ENCODE results near the gene TNNT1. TPM values are rescaled to one million over a fixed set of nuclear protein-coding genes. Genes with fewer than 3 reads are reported as not detected.

The TNNT1 gene
- total RNA-seq, 1 donor from 2014 or later: 2.8 TPM

DNA sequence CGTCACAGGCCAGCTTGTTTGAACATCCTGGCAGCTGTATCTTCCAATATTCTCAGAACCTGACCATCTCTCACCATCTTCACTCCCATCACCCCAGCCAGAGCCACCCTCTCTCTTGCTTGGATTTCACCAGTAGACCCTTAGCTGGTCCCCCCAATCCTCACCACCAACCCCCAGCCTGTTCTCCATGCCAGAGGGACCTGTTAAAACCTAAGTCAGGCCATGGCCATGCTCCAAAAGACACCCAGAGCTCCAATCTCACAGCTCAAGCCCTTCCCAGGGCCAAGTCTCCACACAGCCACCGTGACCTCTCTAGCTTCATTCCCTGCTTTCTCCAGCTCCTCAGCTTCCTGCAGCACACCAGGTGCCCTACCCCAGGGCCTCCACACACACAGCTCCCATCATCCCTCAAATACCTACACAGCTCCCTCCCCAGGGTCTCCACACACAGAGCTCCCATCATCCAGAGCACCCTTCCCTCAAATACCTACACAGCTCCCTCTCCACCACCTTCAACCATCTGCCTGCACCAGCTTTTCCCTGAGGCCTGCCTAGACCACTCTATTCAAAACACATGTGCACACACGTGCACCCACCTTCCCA, 59.6 kb downstream of the TNNT1 start:
- TF ChIP-seq, protein P1, sequence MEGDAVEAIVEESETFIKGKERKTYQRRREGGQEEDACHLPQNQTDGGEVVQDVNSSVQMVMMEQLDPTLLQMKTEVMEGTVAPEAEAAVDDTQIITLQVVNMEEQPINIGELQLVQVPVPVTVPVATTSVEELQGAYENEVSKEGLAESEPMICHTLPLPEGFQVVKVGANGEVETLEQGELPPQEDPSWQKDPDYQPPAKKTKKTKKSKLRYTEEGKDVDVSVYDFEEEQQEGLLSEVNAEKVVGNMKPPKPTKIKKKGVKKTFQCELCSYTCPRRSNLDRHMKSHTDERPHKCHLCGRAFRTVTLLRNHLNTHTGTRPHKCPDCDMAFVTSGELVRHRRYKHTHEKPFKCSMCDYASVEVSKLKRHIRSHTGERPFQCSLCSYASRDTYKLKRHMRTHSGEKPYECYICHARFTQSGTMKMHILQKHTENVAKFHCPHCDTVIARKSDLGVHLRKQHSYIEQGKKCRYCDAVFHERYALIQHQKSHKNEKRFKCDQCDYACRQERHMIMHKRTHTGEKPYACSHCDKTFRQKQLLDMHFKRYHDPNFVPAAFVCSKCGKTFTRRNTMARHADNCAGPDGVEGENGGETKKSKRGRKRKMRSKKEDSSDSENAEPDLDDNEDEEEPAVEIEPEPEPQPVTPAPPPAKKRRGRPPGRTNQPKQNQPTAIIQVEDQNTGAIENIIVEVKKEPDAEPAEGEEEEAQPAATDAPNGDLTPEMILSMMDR (IDR thresholded peaks at IDR 0.05; ENCODE audit: unreplicated experiment): no peak
- Mint-ChIP-seq H3K36me3 (ENCODE audit: low read depth, unreplicated experiment) (peaks cover 20% of the 10 kb centered on the region), H3K4me3 (ENCODE audit: unreplicated experiment) (peak overlapping the region; percentile 61), H3K9me3 (ENCODE audit: unreplicated experiment) (no peaks in the 10 kb centered on the region), H3K4me1 (ENCODE audit: unreplicated experiment) (peaks cover 24% of the 10 kb centered on the region), H3K27ac (ENCODE audit: unreplicated experiment) (peak overlapping the region; percentile 15), H3K27me3 (ENCODE audit: unreplicated experiment) (peaks cover 29% of the 10 kb centered on the region)
- DNase-seq (ENCODE audit: low spot score): no peak

DNA sequence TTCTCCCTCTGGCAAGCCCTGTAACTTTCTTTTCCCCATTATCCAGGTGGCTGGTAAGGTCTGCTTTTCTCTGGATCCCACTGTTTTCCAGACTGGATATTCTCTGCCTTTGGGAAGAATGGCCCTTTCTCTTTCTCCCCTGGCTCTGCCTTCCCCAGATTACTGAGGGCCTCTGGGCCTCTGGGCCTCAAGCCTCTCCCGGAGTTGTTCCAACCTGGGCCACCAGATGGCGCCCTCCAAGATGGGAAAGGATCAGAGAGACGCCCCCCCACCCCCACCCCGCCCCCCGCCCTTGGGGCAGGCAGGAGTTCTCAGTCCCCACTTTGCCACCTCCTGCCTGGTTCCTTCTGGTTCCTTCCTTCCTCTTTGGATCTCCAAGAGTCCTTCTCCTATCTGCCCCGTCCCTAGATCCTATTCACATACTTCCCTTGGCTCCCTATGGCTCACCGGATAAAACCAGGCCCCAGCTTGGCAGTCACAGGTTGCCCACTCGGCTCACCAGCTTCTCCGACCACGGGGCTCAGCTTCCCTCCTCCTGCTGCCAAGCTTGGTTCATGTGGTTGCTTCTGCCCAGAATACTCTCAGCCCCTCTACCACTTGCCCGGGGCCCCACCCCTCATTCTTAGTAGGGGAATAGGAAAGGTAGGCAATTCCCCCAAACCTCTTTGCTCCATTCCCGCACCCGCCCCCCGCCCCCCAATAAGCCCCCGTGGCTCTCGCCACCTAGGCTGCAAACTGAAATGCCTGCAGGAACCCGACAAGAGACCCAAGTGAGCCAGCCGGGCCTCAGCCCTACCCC, 60.3 kb downstream of the TNNT1 start:
- Mint-ChIP-seq H3K27me3 (ENCODE audit: unreplicated experiment) (peaks cover 33% of the 10 kb centered on the region), H3K9me3 (ENCODE audit: unreplicated experiment) (no peaks in the 10 kb centered on the region), H3K4me3 (ENCODE audit: unreplicated experiment) (peak overlapping the region; percentile 93), H3K27ac (ENCODE audit: unreplicated experiment) (peak overlapping the region; percentile 80), H3K36me3 (ENCODE audit: low read depth, unreplicated experiment) (peaks cover 24% of the 10 kb centered on the region), H3K4me1 (ENCODE audit: unreplicated experiment) (peaks cover 24% of the 10 kb centered on the region)
- peak; percentile 92 for DNase-seq (ENCODE audit: low spot score)
- TF ChIP-seq, protein P1 (IDR thresholded peaks at IDR 0.05; ENCODE audit: unreplicated experiment): peak; percentile 86

DNA sequence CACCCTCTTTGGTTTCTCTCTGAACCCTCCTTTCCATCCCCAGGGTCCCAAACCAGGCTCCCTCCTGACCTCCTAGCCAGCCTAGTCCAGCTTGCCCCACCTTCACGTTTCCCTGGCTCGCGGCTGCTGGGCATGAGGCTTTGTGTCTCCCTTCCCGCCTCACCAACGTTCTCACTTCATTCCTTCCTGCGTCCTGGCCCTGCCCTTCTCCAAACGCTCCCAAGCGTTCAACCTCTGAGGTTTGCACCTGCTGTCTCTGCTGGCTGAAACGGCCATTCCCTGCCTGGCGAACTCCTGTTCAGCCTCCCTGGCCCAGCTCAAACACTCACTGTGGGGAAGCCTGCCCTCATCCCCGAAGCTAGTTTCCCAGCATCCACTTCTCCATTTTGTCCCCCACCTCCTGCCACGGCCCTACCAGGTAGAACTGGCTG, 61.0 kb downstream of the TNNT1 start:
- Mint-ChIP-seq H3K9me3 (ENCODE audit: unreplicated experiment) (no peaks in the 10 kb centered on the region), H3K4me1 (ENCODE audit: unreplicated experiment) (peaks cover 24% of the 10 kb centered on the region), H3K27me3 (ENCODE audit: unreplicated experiment) (peaks cover 36% of the 10 kb centered on the region), H3K27ac (ENCODE audit: unreplicated experiment) (peak overlapping the region; percentile 80), H3K4me3 (ENCODE audit: unreplicated experiment) (peak overlapping the region; percentile 93), H3K36me3 (ENCODE audit: low read depth, unreplicated experiment) (peaks cover 26% of the 10 kb centered on the region)
- TF ChIP-seq, protein P1 (IDR thresholded peaks at IDR 0.05; ENCODE audit: unreplicated experiment): no peak
- no peak for DNase-seq (ENCODE audit: low spot score)

DNA sequence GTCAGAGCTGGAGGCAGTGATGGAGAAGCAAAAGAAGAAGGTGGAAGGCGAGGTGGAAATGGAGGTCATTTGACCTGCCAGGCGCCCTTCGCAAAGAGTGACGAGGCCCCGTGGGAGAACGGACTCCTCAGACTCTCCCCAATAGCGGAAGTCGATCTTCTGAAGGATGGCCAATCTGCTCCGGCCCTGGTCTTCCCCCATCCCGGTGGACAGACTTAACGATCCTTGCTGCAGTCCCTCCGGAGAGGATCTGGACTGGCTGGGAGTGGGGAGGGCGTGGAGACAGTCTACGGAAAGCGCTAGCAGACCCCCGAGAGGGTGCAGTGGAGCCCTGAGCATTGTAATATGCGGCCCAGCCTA, 61.5 kb downstream of the TNNT1 start:
- peak overlapping the region; percentile 93 for H3K4me3 Mint-ChIP-seq (ENCODE audit: unreplicated experiment)
- H3K4me1 Mint-ChIP-seq (ENCODE audit: unreplicated experiment): peaks cover 24% of the 10 kb centered on the region

More for the DNA sequence above, 61.5 kb downstream of the TNNT1 start:
- Mint-ChIP-seq H3K27ac (ENCODE audit: unreplicated experiment) (peak overlapping the region; percentile 44), H3K27me3 (ENCODE audit: unreplicated experiment) (peaks cover 41% of the 10 kb centered on the region), H3K9me3 (ENCODE audit: unreplicated experiment) (no peaks in the 10 kb centered on the region), H3K36me3 (ENCODE audit: low read depth, unreplicated experiment) (peaks cover 31% of the 10 kb centered on the region)
- TF ChIP-seq, protein P1 (IDR thresholded peaks at IDR 0.05; ENCODE audit: unreplicated experiment): no peak
- DNase-seq (ENCODE audit: low spot score): no peak

Data from endothelial cell (in vitro differentiated cells).